B cell (primary cell): ENCODE measurements around the gene ZFPM1.

Source experiments
- CTCF ChIP-seq: fragments of 200-600 bp; IDR thresholded peaks from one replicate; pipeline ENCODE4 v1.8.0; 2022; ENCODE audit warnings: antibody characterized with exemption, mild to moderate bottlenecking
- EZH2 ChIP-seq: IDR thresholded peaks from 2 replicates; pipeline ENCODE4 v1.6.1; 2012; ENCODE audit warnings: borderline replicate concordance, low read depth, mild to moderate bottlenecking, moderate library complexity, low read length; ENCODE audit not compliant: insufficient read depth, poor library complexity, severe bottlenecking

DNA sequence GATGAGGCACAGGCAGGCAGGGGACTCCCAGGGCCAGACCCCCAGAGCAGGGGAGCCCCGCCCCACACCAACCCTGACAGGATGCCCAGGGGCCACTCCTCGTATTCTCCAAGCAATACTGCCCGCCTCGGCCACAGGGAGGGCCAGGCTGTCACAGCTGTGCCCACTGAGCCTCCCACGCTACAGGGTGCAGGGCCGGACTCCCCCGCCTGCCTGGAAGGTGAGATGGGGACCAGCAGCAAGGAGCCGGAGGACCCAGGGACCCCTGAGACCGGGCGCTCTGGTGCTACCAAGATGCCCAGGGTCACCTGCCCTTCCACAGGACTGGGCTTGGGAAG lies 18.8 kb upstream of the ZFPM1 start:
- no peak for TF ChIP-seq CTCF
- TF ChIP-seq EZH2: no peak
